Superior temporal gyrus (tissue), 1 donor: ENCODE data around the gene TAB3.

Experiments
- DNase-seq: peaks from one replicate; pipeline ENCODE4 v3.0.0-alpha.2; 2016; ENCODE audit errors: extremely low spot score

TAB3 gene

GRCh38 chrX:30889147-30890140 is at the start of gene TAB3:
Gene TAB3 (minus strand): TSS chrX:30889254. CDS start chrX:30859588, 29,666 bp downstream.
- peak; percentile 85 for DNase-seq

GRCh38 chrX:30938295-30938694 is 49.2 kb upstream of the TAB3 start:
- DNase-seq: no peak

GRCh38 chrX:30935985-30936384 is 46.9 kb upstream of the TAB3 start:
- no peak for DNase-seq

GRCh38 chrX:30931920-30932319 is 42.9 kb upstream of the TAB3 start:
- DNase-seq: no peak

- DNase-seq: no peak
Measured at GRCh38 chrX:30930679-30931078, 41.6 kb upstream of the TAB3 start.

- no peak for DNase-seq
Measured at GRCh38 chrX:30930143-30930542, 41.1 kb upstream of the TAB3 start.

GRCh38 chrX:30920271-30920670 is 31.2 kb upstream of the TAB3 start:
- DNase-seq: no peak

GRCh38 chrX:30918480-30918879 is 29.4 kb upstream of the TAB3 start:
- DNase-seq: no peak

- no peak for DNase-seq
Measured at GRCh38 chrX:30913492-30913891, 24.4 kb upstream of the TAB3 start.

GRCh38 chrX:30910124-30910860 is 21.2 kb upstream of the TAB3 start:
- no peak for DNase-seq

GRCh38 chrX:30906726-30907125 is 17.7 kb upstream of the TAB3 start:
- no peak for DNase-seq

GRCh38 chrX:30905321-30905720 is 16.3 kb upstream of the TAB3 start:
- DNase-seq: no peak

- no peak for DNase-seq
Measured at GRCh38 chrX:30904632-30905031, 15.6 kb upstream of the TAB3 start.

- DNase-seq: no peak
Measured at GRCh38 chrX:30904186-30904585, 15.1 kb upstream of the TAB3 start.

GRCh38 chrX:30900227-30900626 is 11.2 kb upstream of the TAB3 start:
- no peak for DNase-seq

GRCh38 chrX:30898886-30899285 is 9.8 kb upstream of the TAB3 start:
- no peak for DNase-seq

- no peak for DNase-seq
Measured at GRCh38 chrX:30895370-30895769, 6.3 kb upstream of the TAB3 start.

- DNase-seq: no peak
Measured at GRCh38 chrX:30893206-30893605, 4.2 kb upstream of the TAB3 start.

GRCh38 chrX:30892591-30892990 is 3.5 kb upstream of the TAB3 start:
- no peak for DNase-seq

GRCh38 chrX:30888526-30889146 is 418 bp downstream of the TAB3 start:
- peak; percentile 11 for DNase-seq

- no peak for DNase-seq
Measured at GRCh38 chrX:30887721-30888120, 1.3 kb downstream of the TAB3 start.

- no peak for DNase-seq
Measured at GRCh38 chrX:30887288-30887687, 1.8 kb downstream of the TAB3 start.
